HEK293T (cell line): ENCODE data around the gene COTL1.

Experiments used
- CTCF ChIA-PET: fragments of 350-600 bp; formaldehyde crosslinking; extraction: SDS; loops from one replicate; lab custom pipeline; 2021; ENCODE audit warnings: antibody characterized with exemption, inconsistent platforms; lab: Yijun Ruan, JAX
- POLR2A ChIA-PET: fragments of 350-600 bp; formaldehyde crosslinking; extraction: SDS; loops from one replicate; lab custom pipeline; 2020; ENCODE audit warnings: antibody characterized with exemption, inconsistent platforms; lab: Yijun Ruan, JAX
- DNase-seq: peaks from one replicate; pipeline ENCODE4 v3.0.0; 2012; ENCODE audit warnings: mixed read lengths; ENCODE audit errors: extremely low spot score
- ARNT ChIP-seq: fragments of 450-650 bp; IDR thresholded peaks from 2 replicates; pipeline ENCODE4 v1.6.1; 2017; ENCODE audit warnings: mild to moderate bottlenecking
- BHLHE40 ChIP-seq: fragments of 450-650 bp; IDR thresholded peaks from 2 replicates; pipeline ENCODE4 v1.6.1; 2016; ENCODE audit warnings: mild to moderate bottlenecking, moderate library complexity, borderline replicate concordance
- CTBP1 ChIP-seq: fragments of 450-650 bp; IDR thresholded peaks from 2 replicates; pipeline ENCODE4 v1.6.1; 2016; ENCODE audit warnings: borderline replicate concordance
- ELF4 ChIP-seq: fragments of 450-650 bp; IDR thresholded peaks from 2 replicates; pipeline ENCODE4 v1.6.1; 2017; ENCODE audit warnings: antibody characterized with exemption
- FOXA1 ChIP-seq: fragments of 450-650 bp; IDR thresholded peaks from 2 replicates; pipeline ENCODE4 v1.6.1; 2016; ENCODE audit warnings: mild to moderate bottlenecking
- FOXK2 ChIP-seq: fragments of 450-650 bp; IDR thresholded peaks from 2 replicates; pipeline ENCODE4 v1.6.1; 2016; ENCODE audit warnings: mild to moderate bottlenecking
- FOXM1 ChIP-seq: fragments of 450-650 bp; IDR thresholded peaks from 2 replicates; pipeline ENCODE4 v1.6.1; 2017; ENCODE audit warnings: mild to moderate bottlenecking, borderline replicate concordance
- HDGF ChIP-seq: fragments of 450-650 bp; IDR thresholded peaks from 2 replicates; pipeline ENCODE4 v1.6.1; 2017; ENCODE audit warnings: antibody characterized with exemption, borderline replicate concordance
- L3MBTL2 ChIP-seq: fragments of 450-650 bp; conservative IDR thresholded peaks from 2 replicates; pipeline ENCODE4 v1.6.1; 2016; ENCODE audit warnings: mild to moderate bottlenecking
- LEF1 ChIP-seq: fragments of 450-650 bp; IDR thresholded peaks from 2 replicates; pipeline ENCODE4 v1.6.1; 2017; ENCODE audit warnings: mild to moderate bottlenecking, borderline replicate concordance
- NFRKB ChIP-seq: fragments of 450-650 bp; IDR thresholded peaks from 2 replicates; pipeline ENCODE4 v1.6.1; 2016; ENCODE audit warnings: mild to moderate bottlenecking, moderate library complexity
- SP1 ChIP-seq: fragments of 450-650 bp; IDR thresholded peaks from 2 replicates; pipeline ENCODE4 v1.6.1; 2017
- SUZ12 ChIP-seq: fragments of 450-650 bp; IDR thresholded peaks from 2 replicates; pipeline ENCODE4 v1.6.1; 2016; ENCODE audit warnings: mild to moderate bottlenecking
- TARDBP ChIP-seq: fragments of 450-650 bp; IDR thresholded peaks from 2 replicates; pipeline ENCODE4 v1.6.1; 2016
- ZNF384 ChIP-seq: fragments of 450-650 bp; IDR thresholded peaks from 2 replicates; pipeline ENCODE4 v1.6.1; 2016
- TF ChIP-seq, protein P1 (sequence below): fragments of 450-650 bp; IDR thresholded peaks from 2 replicates; pipeline ENCODE4 v1.6.1; 2016

The COTL1 gene

DNA sequence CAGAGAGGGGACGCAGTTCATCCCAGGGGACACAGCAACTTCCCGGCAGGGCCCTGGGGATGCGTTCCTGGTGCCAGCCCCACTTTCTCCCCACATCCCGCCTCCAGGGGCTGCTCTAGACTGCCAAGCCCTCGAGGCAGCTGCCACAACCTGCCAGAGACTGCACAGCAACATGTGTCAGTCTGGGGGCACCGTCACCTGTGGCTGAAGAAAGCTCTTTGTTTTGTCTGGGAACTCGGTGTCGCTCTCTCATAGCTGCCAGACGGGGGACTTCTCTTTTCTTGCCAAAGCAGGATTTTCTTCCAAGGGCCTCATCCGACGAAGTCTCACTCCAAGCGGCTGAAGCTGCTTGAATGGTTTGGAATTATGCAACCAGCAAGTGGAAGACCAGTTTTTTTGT lies 43.7 kb downstream of the COTL1 start:
- CTCF ChIA-PET: interaction anchor here (0.6 kb wide), 1 partner anchor 40 kb away, joined by 3 read pairs; no protein-coding TSS in a partner anchor
- POLR2A ChIA-PET: no interaction called here
- DNase-seq: no peak
- TF ChIP-seq TARDBP (no peak), CTBP1 (no peak), FOXM1 (no peak), ARNT (no peak), FOXK2 (no peak), L3MBTL2 (no peak), SP1 (no peak), SUZ12 (no peak), LEF1 (no peak), NFRKB (no peak)
- TF ChIP-seq, protein P1, sequence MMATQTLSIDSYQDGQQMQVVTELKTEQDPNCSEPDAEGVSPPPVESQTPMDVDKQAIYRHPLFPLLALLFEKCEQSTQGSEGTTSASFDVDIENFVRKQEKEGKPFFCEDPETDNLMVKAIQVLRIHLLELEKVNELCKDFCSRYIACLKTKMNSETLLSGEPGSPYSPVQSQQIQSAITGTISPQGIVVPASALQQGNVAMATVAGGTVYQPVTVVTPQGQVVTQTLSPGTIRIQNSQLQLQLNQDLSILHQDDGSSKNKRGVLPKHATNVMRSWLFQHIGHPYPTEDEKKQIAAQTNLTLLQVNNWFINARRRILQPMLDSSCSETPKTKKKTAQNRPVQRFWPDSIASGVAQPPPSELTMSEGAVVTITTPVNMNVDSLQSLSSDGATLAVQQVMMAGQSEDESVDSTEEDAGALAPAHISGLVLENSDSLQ: no peak

DNA sequence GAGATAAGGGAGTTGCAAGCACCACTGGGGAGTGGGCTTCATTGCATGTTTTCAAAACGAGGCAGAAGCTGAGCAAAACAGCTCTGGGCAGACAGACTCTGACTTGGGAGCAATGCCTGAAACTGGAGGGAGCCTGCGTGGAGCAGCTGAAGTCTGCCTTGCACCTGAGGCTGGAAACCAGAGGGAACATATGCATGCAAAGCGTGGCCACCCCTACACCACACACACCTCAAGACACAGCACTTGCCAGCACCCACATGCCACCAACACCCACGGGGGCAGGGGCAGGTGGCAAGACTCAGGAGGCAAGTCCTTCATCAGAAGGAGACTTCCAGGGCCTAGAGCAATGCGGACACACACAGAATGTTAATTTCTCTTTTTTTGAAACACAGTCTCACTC lies 45.8 kb downstream of the COTL1 start:
- ChIA-PET CTCF (no interaction called here), POLR2A (no interaction called here)
- no peak for DNase-seq
- no peak for TF ChIP-seq ZNF384
- TF ChIP-seq HDGF: no peak
- no peak for TF ChIP-seq CTBP1
- TF ChIP-seq FOXA1: no peak
- TF ChIP-seq SUZ12: no peak
- TF ChIP-seq L3MBTL2: no peak
- TF ChIP-seq TARDBP: no peak
- TF ChIP-seq, protein P1: no peak
- no peak for TF ChIP-seq ARNT
- no peak for TF ChIP-seq BHLHE40
- TF ChIP-seq ELF4: no peak
- TF ChIP-seq FOXM1: no peak
- no peak for TF ChIP-seq SP1
- no peak for TF ChIP-seq FOXK2
- TF ChIP-seq NFRKB: no peak

DNA sequence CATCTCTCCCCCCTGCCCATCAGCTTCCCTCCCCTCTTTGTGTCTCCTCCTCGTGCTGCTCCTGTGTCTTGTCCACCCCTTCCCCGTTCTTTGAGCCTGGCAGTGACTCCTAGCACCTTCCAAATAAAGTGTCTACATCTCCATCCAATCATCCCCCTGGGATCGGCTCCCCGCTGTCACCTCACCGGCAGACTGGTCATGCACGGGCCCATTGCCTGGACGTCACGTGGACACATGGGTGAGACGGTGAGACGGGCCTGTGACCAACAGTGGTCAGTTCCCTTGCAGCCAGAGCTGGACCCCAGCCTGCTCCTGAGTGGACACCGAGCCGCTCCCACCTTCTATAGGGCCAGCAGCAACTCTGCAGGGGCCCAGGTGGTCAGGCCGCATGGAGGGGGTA lies 46.4 kb downstream of the COTL1 start:
- CTCF ChIA-PET: no interaction called here
- no peak for TF ChIP-seq LEF1
- TF ChIP-seq L3MBTL2: no peak
- TF ChIP-seq ELF4: no peak
- TF ChIP-seq HDGF: no peak
- TF ChIP-seq, protein P1: no peak
- TF ChIP-seq SP1: no peak
- TF ChIP-seq FOXK2: no peak
- no peak for TF ChIP-seq NFRKB
- TF ChIP-seq FOXA1: no peak
- TF ChIP-seq CTBP1: no peak
- no peak for TF ChIP-seq ARNT
- no peak for TF ChIP-seq ZNF384
- TF ChIP-seq BHLHE40: no peak
- TF ChIP-seq FOXM1: no peak
- no peak for TF ChIP-seq TARDBP
- DNase-seq: no peak
- POLR2A ChIA-PET: no interaction called here

DNA sequence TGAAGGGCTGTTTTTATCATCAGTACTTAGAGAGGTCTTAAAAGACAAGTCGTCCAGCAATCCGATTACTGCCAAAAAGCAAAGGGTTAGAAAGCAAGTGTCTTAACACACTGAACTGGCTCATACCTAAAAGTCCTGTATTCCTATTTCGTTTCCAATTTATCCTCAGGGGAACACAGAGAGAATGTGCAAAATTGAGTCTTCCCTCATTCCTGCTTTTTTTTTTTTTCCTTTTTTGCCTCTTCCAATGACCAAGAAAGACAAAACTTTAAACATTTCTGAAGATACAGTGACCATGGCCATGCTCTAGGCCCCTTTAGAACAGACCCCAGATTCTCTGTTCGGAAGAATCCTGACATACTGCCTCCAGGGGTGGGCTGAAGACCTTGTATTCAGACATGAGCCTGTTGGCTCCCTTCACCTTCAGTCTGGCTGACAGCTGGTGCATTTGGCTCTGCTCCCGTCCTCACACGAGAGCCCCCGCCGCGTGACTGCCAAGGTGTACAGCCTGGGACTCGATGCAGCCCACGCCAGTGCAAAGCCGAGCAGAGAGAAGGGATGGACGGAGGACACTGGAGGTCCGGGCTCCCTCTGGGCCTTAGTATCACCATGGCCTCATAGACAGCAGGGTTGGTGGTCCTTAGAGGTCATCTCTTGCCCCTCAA lies 47.0 kb downstream of the COTL1 start:
- ChIA-PET POLR2A (no interaction called here), CTCF (no interaction called here)
- no peak for DNase-seq
- TF ChIP-seq, protein P1: no peak
- TF ChIP-seq TARDBP: no peak
- TF ChIP-seq HDGF: no peak
- TF ChIP-seq BHLHE40: no peak
- TF ChIP-seq ZNF384: no peak

DNA sequence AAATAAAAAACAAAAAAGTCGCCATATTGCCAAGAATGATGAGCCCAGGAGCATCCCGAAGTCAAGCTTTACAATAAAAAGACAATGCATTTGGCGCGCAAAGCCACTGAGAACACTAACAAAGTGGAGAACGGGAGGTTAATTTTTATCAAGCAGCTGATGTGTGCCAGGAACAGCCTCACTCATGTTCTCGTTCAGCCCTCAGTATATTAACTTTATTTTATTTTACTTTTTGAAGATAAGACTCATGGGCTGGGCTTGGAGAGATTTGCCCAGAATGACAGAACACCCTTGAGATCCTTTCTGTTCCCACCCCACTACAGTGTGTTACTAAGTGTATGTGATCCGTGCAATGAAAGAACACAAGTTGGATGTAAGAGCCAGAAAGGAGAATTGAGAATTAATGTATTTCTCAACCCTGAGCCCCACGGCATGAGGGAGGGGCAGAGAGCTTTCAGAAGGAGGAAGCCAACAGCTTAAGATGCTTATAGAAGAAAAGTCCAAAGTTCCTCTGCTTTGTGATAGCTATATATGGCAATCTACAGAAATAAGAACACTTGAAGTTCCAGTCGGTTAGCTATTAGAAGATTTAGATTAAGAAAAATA lies 48.4 kb downstream of the COTL1 start:
- DNase-seq: no peak
- CTCF ChIA-PET: no interaction called here
- TF ChIP-seq CTBP1 (no peak), ELF4 (no peak), LEF1 (no peak), TARDBP (no peak), SUZ12 (no peak), BHLHE40 (no peak), NFRKB (no peak), FOXK2 (no peak), SP1 (no peak), ZNF384 (no peak), HDGF (no peak)
- TF ChIP-seq, protein P1: no peak
- POLR2A ChIA-PET: no interaction called here
